ENCODE measurements around the gene RTTN.

Gene RTTN

DNA sequence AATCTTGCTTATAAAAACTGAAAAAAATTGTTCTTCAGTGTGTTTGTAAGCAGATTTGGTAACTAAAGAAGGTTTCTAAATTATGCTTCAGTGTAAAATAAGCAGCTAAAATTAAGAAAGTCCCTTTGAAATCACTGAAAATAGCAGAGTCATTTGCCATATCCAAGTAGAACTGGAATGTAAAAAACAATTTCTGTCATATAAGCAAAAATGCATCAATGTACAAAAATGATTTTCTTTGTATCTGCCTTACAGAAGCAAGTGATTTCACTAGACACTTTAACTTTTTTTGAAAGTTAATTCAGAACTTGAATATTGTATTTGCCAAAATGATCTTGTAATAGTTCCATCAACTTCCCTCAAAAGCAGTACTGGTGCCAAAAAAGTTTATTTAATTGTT, 136.1 kb downstream of the RTTN start:
- Histone ChIP-seq H3K9me3 (ENCODE audit: insufficient read depth, low read length, severe bottlenecking) (no peaks in the 10 kb centered on the region), H3K4me1 (ENCODE audit: insufficient read depth, low read length) (no peaks in the 10 kb centered on the region), H4K20me1 (ENCODE audit: insufficient read depth, low read length) (no peaks in the 10 kb centered on the region), H3K4me3 (ENCODE audit: low read depth in 1 of 2, low read length in 2 of 2) (no peak overlapping the region), H3K9ac (ENCODE audit: low read depth, low read length) (no peak overlapping the region), H3K27ac (ENCODE audit: low read length) (no peak overlapping the region), H3K27me3 (ENCODE audit: insufficient read depth, low read length, poor library complexity) (no peaks in the 10 kb centered on the region), H3K4me2 (ENCODE audit: insufficient read depth, low read length) (no peak overlapping the region), H3K79me2 (ENCODE audit: insufficient read depth, low read length) (no peaks in the 10 kb centered on the region), H3K36me3 (ENCODE audit: insufficient read depth, low read length) (peaks cover 54% of the 10 kb centered on the region), H2AFZ (ENCODE audit: low read depth, low read length) (no peak overlapping the region)
- ATAC-seq (ENCODE audit: insufficient read depth, low read depth) (no peak), DNase-seq (no peak)
- TF ChIP-seq, protein P1, sequence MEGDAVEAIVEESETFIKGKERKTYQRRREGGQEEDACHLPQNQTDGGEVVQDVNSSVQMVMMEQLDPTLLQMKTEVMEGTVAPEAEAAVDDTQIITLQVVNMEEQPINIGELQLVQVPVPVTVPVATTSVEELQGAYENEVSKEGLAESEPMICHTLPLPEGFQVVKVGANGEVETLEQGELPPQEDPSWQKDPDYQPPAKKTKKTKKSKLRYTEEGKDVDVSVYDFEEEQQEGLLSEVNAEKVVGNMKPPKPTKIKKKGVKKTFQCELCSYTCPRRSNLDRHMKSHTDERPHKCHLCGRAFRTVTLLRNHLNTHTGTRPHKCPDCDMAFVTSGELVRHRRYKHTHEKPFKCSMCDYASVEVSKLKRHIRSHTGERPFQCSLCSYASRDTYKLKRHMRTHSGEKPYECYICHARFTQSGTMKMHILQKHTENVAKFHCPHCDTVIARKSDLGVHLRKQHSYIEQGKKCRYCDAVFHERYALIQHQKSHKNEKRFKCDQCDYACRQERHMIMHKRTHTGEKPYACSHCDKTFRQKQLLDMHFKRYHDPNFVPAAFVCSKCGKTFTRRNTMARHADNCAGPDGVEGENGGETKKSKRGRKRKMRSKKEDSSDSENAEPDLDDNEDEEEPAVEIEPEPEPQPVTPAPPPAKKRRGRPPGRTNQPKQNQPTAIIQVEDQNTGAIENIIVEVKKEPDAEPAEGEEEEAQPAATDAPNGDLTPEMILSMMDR (IDR thresholded peaks at IDR 0.05; ENCODE audit: borderline replicate concordance, extremely low read depth, low read length, poor library complexity, severe bottlenecking): no peak
- no peak for TF ChIP-seq EZH2 (IDR thresholded peaks at IDR 0.05; ENCODE audit: borderline replicate concordance, low read depth, low read length, severe bottlenecking)

DNA sequence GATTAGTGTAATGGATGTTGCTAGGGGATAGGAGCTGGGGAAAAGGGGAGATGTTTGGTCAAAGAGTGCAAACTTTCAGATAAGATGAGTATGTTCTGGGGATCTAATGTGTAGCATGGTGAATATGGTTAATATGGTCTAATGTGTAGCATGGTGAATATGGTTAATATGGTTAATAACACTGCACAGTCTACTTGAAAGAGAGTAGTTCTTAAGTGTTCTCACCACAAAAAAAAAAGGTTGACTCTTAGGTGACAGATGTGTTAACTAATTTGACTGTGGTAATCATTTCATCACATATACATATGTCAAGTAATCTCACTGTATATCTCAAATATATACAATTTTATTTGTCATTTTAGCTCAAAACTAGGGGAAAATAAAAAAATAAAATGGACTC, 136.5 kb downstream of the RTTN start:
- H4K20me1 ChIP-seq (ENCODE audit: insufficient read depth, low read length): no peaks in the 10 kb centered on the region
- H3K79me2 ChIP-seq (ENCODE audit: insufficient read depth, low read length): no peaks in the 10 kb centered on the region
- H3K9me3 ChIP-seq (ENCODE audit: insufficient read depth, low read length, severe bottlenecking): no peaks in the 10 kb centered on the region
- TF ChIP-seq, protein P1 (IDR thresholded peaks at IDR 0.05; ENCODE audit: borderline replicate concordance, extremely low read depth, low read length, poor library complexity, severe bottlenecking): no peak
- TF ChIP-seq EZH2 (IDR thresholded peaks at IDR 0.05; ENCODE audit: borderline replicate concordance, low read depth, low read length, severe bottlenecking): no peak
- no peaks in the 10 kb centered on the region for H3K27me3 ChIP-seq (ENCODE audit: insufficient read depth, low read length, poor library complexity)
- no peaks in the 10 kb centered on the region for H3K4me1 ChIP-seq (ENCODE audit: insufficient read depth, low read length)
- DNase-seq (no peak), ATAC-seq (ENCODE audit: insufficient read depth, low read depth) (no peak)
- H3K4me2 ChIP-seq (ENCODE audit: insufficient read depth, low read length): no peak overlapping the region
- H3K27ac ChIP-seq (ENCODE audit: low read length): no peak overlapping the region
- H2AFZ ChIP-seq (ENCODE audit: low read depth, low read length): no peak overlapping the region
- peaks cover 51% of the 10 kb centered on the region for H3K36me3 ChIP-seq (ENCODE audit: insufficient read depth, low read length)
- no peak overlapping the region for H3K4me3 ChIP-seq (ENCODE audit: low read depth in 1 of 2, low read length in 2 of 2)
- no peak overlapping the region for H3K9ac ChIP-seq (ENCODE audit: low read depth, low read length)

DNA sequence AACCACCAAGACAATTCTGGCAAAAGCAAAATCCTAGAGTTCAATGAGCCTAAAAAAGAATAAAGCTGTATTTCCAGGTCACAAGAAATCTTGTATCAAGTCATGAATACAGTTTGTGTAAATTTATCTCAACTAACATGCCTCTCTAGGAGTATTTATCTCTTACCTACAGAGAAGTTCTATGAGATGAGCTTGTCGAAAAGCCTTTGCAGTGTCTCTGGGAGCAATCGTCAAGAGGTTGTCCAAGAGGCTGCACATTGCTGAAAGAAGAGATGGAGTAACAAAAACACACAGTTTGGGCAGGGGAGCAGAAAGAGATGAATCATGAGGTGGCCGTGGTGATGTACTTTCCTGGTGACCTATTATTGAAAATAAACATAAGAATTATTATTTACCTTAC, 145.8 kb downstream of the RTTN start:
- Histone ChIP-seq H3K9ac (ENCODE audit: low read depth, low read length) (no peak overlapping the region), H3K4me3 (ENCODE audit: low read depth in 1 of 2, low read length in 2 of 2) (no peak overlapping the region), H3K79me2 (ENCODE audit: insufficient read depth, low read length) (no peaks in the 10 kb centered on the region), H3K4me1 (ENCODE audit: insufficient read depth, low read length) (no peaks in the 10 kb centered on the region), H3K4me2 (ENCODE audit: insufficient read depth, low read length) (no peak overlapping the region), H2AFZ (ENCODE audit: low read depth, low read length) (no peak overlapping the region), H3K9me3 (ENCODE audit: insufficient read depth, low read length, severe bottlenecking) (no peaks in the 10 kb centered on the region), H3K27me3 (ENCODE audit: insufficient read depth, low read length, poor library complexity) (no peaks in the 10 kb centered on the region), H3K36me3 (ENCODE audit: insufficient read depth, low read length) (peaks cover 56% of the 10 kb centered on the region), H4K20me1 (ENCODE audit: insufficient read depth, low read length) (no peaks in the 10 kb centered on the region), H3K27ac (ENCODE audit: low read length) (no peak overlapping the region)
- DNase-seq (no peak), ATAC-seq (ENCODE audit: insufficient read depth, low read depth) (no peak)
- TF ChIP-seq, protein P1 (IDR thresholded peaks at IDR 0.05; ENCODE audit: borderline replicate concordance, extremely low read depth, low read length, poor library complexity, severe bottlenecking): no peak
- no peak for TF ChIP-seq EZH2 (IDR thresholded peaks at IDR 0.05; ENCODE audit: borderline replicate concordance, low read depth, low read length, severe bottlenecking)

DNA sequence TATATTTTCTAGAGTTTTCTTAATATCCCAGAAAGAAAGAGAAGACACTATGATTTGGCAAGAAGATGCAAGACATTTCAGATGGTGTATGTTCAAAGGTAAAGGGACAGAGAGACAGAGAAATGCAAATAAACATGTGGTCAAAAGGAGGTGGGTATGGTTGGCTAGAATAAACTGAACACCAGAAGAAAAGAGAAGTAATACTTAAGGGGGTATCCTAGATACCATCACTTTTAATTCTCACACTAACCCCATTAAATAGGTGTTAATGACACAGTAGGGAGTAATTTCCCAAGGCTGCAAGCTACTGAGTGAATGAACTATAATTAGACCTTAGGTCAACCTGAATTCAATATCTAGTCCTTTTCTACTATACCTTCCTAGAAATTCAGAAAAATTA, 146.6 kb downstream of the RTTN start:
- TF ChIP-seq EZH2 (IDR thresholded peaks at IDR 0.05; ENCODE audit: borderline replicate concordance, low read depth, low read length, severe bottlenecking): no peak
- TF ChIP-seq, protein P1 (IDR thresholded peaks at IDR 0.05; ENCODE audit: borderline replicate concordance, extremely low read depth, low read length, poor library complexity, severe bottlenecking): no peak
- Histone ChIP-seq H3K27me3 (ENCODE audit: insufficient read depth, low read length, poor library complexity) (no peaks in the 10 kb centered on the region), H3K79me2 (ENCODE audit: insufficient read depth, low read length) (no peaks in the 10 kb centered on the region), H2AFZ (ENCODE audit: low read depth, low read length) (no peak overlapping the region), H4K20me1 (ENCODE audit: insufficient read depth, low read length) (no peaks in the 10 kb centered on the region), H3K27ac (ENCODE audit: low read length) (no peak overlapping the region), H3K36me3 (ENCODE audit: insufficient read depth, low read length) (peaks cover 57% of the 10 kb centered on the region), H3K4me2 (ENCODE audit: insufficient read depth, low read length) (no peak overlapping the region), H3K9me3 (ENCODE audit: insufficient read depth, low read length, severe bottlenecking) (no peaks in the 10 kb centered on the region), H3K4me1 (ENCODE audit: insufficient read depth, low read length) (no peaks in the 10 kb centered on the region), H3K4me3 (ENCODE audit: low read depth in 1 of 2, low read length in 2 of 2) (no peak overlapping the region), H3K9ac (ENCODE audit: low read depth, low read length) (no peak overlapping the region)
- ATAC-seq (ENCODE audit: insufficient read depth, low read depth) (no peak), DNase-seq (no peak)
